HG02870 (cell line): ENCODE results near the gene ASCC1.

Experiments used
- ATAC-seq: cut with Tn5 transposase; IDR thresholded peaks from one replicate; pipeline ENCODE4 v1.9.1; 2021; ENCODE audit warnings: mild to moderate bottlenecking, moderate library complexity; ENCODE audit not compliant: unreplicated experiment

The ASCC1 gene

DNA sequence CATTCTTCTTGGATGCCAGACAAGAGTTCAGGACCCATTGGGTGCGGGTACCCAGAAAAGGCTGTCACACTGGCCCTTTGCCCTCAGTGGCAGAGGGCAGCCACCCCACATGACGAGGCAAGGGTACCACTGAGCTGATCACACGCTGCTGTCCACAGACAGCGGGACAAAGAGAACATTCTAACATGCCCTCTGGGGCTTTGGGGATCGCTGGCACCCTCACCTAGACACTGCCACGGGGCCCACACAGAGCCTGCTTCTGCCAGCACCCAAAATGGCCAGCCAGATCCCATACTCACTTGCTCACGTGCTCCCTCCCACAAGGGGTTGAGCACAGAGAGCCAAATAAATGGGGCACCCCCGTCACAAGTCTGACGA is 111.0 kb downstream of the ASCC1 start:
- ATAC-seq = no peak

DNA sequence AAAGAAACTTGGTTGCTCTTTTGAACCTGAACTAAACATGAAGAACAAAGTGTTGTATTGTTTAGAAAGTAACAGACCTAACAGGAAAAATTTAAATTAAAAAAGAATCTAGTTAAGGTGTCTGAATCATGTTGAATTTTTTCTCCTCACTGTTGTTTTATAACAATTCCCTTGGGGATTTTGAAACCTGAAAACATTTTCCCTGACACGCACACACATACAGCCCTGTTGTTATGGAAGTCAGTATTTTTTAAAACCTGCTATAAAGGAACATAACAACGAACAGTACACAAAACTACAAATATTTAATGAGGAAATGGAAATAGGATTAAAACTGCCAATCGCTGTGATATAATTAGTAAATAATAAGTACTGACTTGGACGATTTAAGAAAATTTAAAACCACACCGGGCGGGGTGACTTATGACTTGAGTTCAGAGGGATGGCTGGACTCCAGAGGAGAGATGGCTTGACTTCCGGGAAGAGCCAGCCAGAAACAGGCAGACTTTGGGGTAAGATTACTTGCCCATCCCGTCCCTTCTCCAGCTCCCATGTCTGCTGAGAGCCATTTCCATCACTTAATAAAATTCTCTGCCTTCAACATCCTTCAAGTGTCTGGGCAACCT is 111.5 kb downstream of the ASCC1 start:
- no peak for ATAC-seq

- ATAC-seq = no peak
Measured at GRCh38 chr10:72099600-72099921, 116.5 kb downstream of the ASCC1 start.

DNA sequence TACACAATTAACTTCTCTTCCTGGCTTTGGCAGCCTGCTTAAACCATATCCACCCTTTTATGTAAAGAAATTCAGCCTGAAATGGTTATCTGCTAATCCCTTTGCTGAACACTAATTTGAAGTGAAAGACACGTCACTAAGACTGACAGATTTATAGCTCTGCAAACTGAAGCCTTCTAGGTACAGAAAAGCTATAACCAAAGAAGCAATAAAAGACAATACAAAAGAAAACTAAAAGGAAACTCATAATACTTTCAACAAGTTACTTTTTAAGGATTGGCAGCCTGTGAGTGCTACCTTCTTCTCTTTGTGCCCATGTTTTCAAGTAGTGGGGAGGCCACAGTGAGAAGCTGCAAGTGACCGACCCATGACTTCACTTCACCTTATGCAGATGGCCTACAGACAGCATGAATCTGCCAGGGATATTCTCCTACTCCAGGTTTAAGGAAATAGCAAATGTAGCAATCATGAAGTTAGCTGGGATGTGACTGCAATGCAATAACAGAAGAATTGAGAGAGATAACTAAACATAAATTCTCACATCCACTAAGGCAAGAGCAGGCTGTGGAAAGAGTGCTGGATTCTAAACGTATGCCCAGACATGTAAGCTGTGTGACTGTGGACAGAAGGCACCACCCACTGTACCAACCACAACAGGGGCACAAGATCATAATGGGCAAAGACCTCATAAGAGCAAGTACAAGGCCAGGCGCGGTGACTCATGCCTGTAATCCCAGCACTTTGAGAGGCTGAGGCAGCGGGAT is 117.1 kb downstream of the ASCC1 start:
- no peak for ATAC-seq

- ATAC-seq = no peak
Measured at GRCh38 chr10:72098301-72098835, 117.7 kb downstream of the ASCC1 start.

DNA sequence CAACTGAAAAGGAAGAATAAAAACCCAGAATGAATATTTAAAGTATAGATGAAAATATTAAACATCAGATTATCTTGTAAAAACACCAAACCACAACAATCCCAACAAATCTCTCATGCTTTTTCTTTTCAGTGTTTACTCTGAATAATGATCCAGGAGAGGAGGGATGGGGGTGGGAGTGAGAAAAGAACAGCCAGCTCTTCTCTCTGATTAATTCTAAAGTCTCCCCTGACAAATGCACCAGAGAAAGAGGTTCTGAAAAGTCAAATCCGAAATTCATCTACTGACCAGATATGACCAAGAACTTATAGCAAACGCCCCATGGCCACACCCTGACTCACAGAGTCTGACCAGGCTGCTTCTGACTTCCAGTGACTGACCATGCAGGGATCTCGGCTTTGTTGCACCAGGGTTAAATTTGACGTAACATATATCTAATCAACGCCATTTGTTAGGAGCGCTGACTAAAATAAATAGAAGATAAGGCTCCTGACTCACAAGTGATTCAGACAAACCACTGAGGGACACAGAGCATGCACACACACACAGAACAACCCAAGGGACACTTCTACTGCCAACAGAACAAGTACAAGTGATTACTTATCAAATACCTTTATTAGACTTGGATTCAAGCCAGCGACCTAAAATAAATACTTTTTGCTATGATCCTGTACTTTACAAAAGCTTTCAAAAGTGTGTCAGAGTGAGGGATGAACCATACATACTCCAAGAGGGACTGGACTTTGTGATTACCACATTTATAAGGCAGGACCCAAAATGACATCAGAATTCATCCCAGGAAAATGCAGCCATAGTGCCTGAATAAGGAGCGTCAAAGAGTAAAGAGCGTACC is 118.4 kb downstream of the ASCC1 start:
- no peak for ATAC-seq

DNA sequence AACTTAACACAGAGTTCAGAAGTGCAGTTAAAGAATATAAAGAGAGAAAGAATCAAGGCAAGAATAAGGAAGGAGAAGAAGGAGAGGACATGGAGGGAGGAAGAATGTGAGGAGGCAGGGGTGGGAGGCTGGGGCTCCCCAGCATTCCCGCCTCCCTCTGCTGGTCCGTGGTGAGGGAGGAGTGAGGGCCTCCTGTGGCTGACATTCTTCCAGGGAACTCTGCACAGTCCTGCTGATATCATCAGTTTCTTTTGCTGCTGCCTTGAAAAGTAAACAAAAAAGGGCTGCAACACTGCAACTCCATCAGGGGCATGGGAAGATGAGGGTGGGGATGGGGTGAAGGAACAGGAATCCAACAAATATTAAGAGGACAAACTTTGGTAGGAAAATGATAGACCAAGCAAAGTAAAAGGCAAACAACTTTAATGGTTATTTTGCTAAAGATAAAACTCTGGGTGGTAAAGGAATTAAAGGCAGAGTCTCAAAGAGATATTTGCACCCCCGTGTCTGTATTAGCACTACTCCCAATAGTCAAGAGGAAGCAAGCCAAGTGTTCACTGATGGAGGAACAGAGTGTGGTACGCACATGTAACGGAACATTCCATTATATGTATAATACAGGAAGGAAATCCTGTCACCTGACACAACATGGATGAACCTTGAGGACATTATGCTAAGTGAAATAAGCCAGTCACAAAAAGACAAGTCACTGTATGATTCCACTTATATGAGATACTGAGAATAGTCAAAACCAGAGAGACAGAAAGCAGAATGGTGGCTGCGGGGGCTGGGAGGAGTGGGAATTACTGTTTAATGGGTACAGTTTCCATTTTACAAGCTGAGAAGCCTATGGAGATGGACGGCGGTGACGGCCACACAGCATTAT is 119.7 kb downstream of the ASCC1 start:
- no peak for ATAC-seq

DNA sequence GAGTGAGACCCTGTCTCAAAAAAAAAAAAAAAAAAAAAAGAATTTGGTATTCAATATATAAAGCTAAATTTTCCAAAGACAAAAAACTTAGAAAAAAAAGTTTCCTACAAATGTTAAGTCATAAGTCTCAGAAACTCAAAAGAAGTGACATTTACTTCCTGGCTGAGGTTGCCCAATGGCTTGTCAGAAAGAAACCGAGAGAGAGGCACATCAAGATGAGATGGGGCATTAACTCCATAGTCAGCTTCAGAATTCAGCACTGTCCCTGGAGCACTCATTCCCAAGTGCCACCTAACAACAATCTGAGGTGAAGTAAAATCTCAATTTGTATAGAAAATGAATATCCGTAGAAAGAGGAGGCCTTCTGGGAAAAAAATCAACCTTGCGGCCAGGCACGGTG is 120.9 kb downstream of the ASCC1 start:
- no peak for ATAC-seq

DNA sequence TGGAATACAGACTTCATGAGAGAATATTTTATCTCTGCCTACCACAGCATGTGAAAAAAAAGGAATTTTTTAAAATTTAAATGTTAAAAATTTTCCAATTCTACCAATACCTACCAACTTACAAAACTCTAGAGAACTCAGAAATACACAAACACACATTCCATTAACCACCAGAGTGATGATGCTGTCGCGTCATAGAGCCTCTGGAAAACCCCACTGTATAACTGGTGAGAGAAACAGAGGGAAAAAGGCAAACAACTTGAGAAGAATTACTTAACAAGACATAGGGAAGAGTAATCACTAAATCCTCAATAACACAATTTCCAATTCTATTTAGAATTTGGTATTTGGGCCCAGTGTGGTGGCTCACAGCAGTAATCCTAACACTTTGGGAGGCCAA is 121.5 kb downstream of the ASCC1 start:
- ATAC-seq = no peak

DNA sequence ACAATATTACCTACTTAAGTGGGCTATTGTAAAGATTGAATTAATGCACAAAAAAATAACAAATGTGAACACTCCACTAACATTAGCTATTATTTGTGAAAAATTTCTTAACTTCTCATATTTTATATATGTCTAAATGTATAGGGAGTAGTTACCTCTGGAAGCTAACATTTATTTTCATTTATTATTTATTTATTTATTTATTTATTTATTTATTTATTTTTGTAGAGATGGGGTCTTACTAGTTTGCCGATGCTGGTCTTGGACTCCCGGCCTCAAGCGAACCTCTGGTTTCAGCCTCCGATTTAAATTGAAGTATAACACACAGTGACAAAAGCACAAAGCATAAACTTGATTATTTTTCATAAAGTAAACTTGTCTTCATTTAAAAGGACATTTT is 122.6 kb downstream of the ASCC1 start:
- no peak for ATAC-seq

DNA sequence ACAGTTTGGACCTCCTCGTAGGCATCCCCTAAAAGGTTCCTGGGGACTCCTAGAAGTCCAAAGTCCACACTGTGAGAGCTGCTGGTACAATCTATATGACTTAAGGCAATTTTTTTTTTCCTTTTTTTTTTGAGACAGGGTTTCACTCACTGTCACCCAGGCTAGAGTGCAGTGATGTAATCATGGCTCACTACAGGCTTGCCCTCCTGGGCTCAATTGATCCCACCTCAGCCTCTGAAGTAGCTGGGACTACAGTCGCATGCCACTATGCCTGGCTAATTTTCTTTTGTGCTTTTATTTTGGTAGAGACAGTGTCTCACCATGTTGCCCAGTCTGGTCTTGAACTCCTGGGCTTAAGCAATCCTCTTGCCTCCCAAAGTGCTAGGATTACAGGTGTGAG is 123.1 kb downstream of the ASCC1 start:
- no peak for ATAC-seq

DNA sequence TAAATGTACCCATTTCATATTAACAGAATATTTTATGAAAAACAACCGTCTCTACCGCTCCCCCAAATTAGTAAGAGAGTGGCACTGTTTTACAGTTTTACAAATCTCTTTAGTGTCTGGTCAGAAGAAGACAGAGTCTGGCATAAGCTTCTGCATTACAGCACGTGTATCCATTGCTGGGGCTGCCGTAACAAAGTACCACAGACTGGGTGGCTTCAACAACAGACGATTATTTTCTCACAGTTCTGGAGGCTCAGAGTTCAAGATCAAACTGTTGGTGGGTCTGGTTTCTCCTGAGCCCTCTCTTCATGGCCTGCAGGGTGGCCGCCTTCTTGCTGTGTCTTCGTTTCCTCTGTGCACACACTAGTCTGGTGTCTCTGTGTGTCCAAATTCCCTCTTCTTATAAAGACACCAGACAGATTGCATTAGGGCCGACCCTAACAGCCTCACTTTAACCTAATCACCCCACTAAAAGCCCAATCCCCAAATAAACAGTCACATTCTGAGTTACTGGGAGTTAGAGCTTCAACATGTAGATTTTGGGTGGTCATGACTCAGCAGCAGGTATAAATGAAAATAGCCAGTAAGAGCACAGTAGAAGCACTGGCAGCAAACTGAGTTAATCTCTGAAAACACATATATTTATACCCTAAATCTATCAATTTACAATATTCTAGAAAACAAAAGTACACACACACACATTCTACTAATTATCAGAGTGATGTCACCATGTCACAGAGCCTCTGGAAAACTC is 123.7 kb downstream of the ASCC1 start:
- no peak for ATAC-seq

DNA sequence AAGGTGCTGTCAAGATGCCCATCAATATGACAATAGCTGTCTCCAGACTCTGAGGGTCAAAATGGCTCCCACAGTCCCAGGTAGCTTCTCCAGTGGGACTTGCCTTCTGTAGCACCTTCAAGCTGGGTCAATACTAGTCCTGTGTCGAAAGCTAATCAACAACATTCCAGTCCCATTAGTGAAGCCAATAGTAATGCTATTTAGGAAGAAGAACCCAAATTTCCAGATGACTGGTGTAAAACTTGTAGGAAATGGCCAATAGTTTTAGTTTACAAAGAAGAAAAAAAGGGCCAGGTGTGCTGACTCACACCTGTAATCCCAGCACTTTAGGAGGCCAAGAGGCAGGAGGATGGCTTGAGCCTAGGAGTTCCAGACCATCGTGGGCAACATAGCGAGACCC is 125.8 kb downstream of the ASCC1 start:
- ATAC-seq = no peak

DNA sequence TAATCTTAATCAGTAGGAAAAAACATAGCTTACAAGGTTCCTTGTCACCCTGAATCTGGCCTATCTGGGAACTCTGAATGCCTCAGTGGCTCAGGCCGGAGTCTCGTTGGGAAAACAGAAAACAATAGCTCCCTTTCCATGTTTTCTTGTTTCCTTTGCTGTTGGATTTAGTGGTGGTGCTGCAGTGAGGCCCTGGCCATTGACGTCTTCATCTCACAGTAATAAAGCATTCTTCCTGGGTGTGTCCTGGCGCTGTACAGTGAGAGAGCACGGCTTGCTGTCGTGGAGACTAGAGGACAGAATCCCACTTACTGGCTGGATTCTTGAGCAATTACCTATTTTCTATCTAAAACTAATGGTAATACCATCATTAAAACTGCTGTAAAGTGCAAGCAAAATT is 126.5 kb downstream of the ASCC1 start:
- no peak for ATAC-seq

- ATAC-seq = no peak
Measured at GRCh38 chr10:72088889-72089575, 127.0 kb downstream of the ASCC1 start.

DNA sequence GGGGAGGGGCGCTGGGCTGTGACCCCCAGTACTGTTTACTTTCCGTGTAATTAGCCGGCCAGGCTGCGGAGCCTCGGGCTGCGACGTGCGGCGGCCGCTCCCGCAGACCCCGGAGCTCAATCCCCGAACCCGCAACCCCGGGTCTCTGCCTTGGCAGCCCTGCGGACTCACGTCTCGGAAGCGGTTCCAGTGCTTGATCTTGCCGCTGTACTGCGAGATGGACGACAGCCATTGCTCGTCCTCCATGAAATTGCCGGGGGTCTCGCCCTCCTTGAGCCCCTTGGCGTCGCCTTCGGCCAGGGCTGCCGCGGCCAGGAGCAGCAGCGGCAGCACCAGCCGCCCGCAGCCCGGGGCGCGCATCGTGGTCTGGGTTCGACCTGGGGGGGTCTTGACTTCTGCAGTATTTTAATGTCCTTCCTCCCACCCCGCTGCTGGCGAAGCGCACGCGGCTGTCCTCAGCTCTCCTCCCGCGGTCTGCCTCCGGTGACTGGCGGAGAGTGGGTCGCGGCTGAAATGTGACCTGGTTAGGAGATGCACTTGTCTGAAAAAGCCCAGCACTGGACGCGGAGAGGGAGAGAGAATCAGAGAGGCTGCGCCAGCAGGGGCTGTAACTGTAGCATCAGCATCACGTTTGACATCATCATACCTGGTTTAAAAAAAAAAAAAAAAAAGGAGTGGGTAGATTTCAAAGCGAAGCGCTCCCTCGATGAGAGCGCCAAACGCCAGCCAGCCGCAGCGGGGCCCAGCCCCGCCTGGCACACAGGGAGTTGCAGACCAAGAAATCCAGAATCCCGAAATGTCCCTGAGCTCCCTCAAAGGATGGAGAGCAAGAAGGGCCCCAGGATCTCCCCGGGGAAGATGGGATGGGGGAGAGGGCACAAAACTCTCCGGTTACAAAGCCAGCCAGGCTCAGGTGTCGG is 127.8 kb downstream of the ASCC1 start, which contains the start of gene SPOCK2:
Gene SPOCK2, minus strand, starts transcription at position 583 of the 920 bp plus-strand sequence. Its CDS starts 223 bp downstream, at position 360.
- no peak for ATAC-seq

DNA sequence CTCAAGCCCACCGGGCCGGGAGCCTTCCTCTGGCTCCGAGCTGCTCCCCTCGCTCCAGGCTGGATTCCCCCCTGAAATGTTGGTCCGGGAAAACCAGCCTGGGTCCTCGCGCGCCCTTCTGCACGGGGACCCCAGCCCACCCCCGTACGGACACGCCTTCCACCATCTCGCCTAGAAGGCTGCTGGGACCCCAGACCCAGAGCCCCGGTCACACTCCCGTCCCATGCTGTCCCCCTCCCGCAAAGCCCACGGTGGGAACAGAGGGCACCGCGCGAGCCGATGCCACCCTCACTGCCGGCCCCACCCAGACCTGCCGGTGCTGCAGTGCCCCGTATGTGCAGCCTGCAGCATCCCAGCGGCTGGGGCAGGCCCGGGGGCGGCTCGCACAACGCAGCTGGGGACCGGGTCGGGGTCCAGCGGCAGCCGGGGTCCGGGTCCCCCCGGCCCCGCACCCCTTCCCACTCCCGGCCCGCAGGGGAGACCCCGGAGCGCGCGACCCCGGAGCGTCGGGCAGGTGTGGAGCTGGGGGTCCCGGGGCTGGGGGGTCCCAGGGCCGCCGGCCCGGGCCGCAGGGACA is 128.6 kb downstream of the ASCC1 start:
- no peak for ATAC-seq
